GM18526 (cell line): ENCODE data around the gene IP6K3.

Experiments
- POLR2A ChIP-seq: IDR thresholded peaks from 3 replicates; pipeline ENCODE4 v1.6.1; 2011; ENCODE audit not compliant: insufficient read length; ENCODE audit errors: extremely low read depth

Gene IP6K3

GRCh38 chr6:33756211-33756954, 9.7 kb upstream of the IP6K3 start:
- no peak for TF ChIP-seq POLR2A

- TF ChIP-seq POLR2A: no peak
Measured at GRCh38 chr6:33755070-33755869, 8.6 kb upstream of the IP6K3 start.

- TF ChIP-seq POLR2A: no peak
Measured at GRCh38 chr6:33754222-33754621, 7.5 kb upstream of the IP6K3 start.

- no peak for TF ChIP-seq POLR2A
Measured at GRCh38 chr6:33752646-33753015, 5.9 kb upstream of the IP6K3 start.

DNA sequence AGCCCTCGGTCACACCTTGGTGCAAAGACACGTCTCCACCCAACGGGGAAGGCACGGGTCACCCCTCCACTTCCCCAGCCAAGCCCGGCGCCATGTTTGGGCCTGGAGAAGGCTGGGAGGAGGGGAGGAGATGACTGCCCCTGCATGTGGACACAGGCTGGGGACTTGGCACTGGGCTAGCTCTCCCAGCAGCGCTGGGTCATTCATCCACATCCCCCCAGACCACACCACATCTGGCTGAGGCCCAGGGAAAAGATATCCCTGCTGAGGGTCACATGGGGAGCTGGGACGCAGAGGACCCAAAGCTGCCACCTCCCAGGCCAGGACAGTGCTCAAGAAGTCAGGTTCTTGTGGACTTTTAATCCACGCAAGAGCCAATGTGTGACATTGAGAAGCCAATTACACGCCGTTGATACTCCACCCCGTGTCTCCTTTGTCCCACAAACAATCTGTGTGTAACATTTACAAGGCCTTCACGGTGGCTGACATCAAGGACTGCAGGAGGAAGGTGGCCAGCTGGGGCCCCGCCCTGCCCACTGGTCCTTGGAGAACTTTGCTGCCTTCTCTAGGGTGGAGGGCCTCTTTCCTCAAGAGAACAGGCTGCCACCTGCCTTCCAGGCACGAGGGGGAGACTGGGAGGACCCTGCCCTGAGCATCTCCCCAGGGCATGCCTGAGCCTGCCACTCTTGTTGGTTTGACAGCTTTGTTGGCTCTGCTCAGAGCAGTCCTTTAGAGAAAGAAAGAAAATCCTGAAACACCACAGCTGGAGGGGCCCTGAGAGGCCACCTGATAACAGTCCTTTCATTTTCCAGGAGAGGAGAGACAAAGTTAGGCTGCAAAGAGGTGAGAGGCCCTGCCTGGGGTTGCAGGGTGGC, 5.3 kb upstream of the IP6K3 start:
- TF ChIP-seq POLR2A: no peak

DNA sequence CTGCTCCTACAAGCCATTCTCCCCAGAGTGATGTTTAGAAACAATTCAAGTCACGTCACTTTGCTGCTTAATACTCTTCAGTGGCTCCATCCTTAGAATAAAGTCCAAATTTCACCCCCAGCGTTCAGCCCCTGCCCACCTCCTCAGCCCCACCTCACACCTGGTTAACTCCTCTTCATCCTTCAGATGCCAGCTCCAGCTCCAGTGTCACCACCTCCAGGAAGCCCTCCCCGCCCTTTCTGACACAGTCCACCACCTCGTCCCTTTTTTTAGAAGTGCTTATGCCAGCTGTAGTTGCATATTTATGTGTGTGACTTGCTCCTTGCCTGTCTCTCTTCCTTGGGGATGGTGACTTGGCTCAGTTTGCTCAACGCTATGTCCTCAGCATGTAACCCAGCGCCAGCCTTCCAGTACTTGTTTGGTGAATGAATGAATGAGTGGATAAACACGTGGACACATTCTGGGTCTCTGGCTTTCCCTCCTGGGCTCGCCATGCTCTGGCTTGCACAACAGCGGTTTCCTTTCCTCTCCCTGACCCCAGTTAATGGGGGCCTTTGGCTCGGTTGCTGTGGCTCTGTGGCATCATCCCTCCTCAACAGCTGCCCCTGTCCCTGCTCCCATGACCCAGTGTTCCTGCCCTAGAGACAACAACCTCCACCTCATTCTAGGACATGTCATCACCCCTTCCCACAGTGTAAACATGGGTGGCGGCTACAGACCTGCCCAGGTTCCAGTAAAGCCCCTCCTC, 3.7 kb upstream of the IP6K3 start:
- no peak for TF ChIP-seq POLR2A

DNA sequence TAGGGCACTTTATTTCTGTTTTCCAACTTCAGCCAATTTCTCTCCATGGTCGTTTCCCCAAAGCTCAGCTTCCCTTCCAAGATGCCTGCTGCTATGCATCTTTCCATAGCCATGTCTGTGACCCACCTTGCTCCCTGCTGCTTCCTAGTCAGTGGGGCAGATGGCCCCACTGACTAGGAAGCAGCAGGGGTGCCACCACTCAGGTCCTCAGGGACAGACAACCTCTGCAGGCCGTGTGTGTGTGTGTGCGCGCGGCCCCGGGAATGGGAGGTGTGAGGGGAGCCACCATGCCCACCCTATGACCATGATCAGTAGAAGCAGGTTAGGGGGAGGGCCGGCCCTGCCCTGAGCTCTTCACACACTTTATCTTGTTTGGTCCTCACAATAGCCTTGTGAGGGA, 2.7 kb upstream of the IP6K3 start:
- TF ChIP-seq POLR2A: no peak

- TF ChIP-seq POLR2A: no peak
Measured at GRCh38 chr6:33748841-33749240, 2.1 kb upstream of the IP6K3 start.

- no peak for TF ChIP-seq POLR2A
Measured at GRCh38 chr6:33747823-33748222, 1.1 kb upstream of the IP6K3 start.

DNA sequence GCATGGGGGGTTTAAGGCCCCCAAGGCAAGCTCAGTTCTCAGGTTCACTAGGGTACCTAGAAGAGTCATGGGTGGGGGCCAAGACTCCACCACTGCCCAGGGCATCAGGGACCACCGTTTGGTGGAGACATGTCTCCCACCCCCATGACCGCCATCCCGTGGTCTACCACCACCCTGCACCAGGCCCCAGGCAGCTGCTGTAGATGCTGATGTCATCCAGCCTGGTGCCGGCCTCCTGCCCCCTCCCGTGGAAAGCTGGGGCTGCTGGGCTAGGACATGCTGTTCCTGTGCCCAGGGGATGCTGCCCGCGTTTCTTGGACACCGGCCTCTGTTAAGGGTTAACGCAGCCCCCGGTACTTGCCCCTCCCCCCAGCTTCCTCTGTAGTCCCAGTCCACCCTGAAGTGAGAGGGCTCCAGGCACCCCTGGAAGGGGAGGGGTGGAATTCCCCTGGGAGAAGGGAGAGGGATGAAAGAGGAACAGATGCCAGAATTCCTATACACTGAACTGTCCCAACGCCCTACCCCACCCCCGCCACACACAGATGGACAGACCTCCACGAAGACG, 587 bp downstream of the IP6K3 start:
- no peak for TF ChIP-seq POLR2A

DNA sequence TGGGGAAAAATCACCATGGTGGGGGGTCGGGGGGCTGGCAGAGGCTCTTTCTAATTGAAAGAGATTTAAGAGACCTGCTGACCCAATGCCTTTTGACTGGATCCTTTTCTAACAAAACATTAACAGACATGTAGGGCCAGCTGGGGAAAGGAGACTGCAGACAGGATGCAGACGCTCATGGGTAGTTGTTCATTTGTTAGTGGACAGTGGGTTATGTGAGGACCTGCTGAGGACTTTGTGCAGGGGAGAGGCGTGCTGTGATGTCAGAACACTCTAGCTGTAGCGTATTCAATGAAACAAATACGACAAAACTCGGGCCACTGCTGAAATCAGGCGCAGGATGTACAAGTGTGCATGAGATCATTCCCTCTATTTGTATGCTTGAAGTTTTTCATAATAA, 1.2 kb downstream of the IP6K3 start:
- no peak for TF ChIP-seq POLR2A

DNA sequence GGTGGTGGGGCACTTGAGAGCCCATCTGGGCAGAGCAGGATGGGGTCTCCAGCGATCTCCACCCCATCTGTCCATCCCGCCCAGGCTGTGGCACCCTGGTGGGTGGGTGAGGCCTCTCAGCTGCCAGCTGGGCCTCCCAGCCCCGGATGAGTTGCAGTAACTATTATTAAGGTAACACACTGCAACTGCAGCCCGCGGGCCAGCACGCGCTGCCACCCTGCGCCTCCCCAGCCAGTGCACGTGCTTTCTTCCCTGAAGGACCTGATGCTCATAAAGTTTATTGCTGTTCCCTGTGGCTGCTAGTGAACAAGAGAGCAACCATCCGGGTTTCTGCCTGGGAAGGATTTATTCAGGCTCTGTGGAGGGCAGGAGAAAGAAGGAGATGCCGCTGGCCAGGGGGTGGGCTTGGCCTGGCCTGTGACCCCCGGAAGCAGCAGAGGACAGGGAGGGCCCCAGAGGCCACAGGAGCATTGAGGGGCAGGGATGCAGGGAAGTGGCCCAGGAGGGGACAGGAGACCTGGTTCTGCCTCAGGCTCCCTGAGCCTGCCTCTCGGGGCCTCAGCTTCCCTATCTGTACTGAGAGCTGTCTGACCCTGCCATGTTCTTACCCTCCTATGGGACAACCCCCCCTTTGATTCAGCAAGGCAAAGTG, 1.7 kb downstream of the IP6K3 start:
- no peak for TF ChIP-seq POLR2A

GRCh38 chr6:33744001-33744848, 2.5 kb downstream of the IP6K3 start:
- no peak for TF ChIP-seq POLR2A
